Tibial nerve (tissue), 4 donors: Measurements from ENCODE around the gene SALL4.

ENCODE experiments used
- CTCF ChIP-seq, 5 experiments: fragments of 200-600 bp in 3 of 5; fragments of 450-650 bp in 2 of 5; sonication (generic) in 3 of 5; IDR thresholded peaks; one replicate each; pipeline ENCODE4 v1.5.1; 2016 to 2019; ENCODE audit warnings: antibody characterized with exemption in 5 of 5, mild to moderate bottlenecking in 3 of 5, moderate library complexity in 2 of 5
- EP300 ChIP-seq, 2 donors: sonication (generic); formaldehyde crosslinking; IDR thresholded peaks; one replicate each; pipeline ENCODE4 v1.6.1; 2017; ENCODE audit warnings: antibody characterized with exemption in 2 of 2, mild to moderate bottlenecking in 1 of 2
- POLR2A ChIP-seq, 2 donors: fragments of 450-650 bp; IDR thresholded peaks; one replicate each; pipeline ENCODE4 v1.6.1; 2017; ENCODE audit warnings: antibody characterized with exemption in 2 of 2, mild to moderate bottlenecking in 2 of 2, moderate library complexity in 2 of 2

GRCh38 chr20:51791626-51792025, 10.7 kb downstream of the SALL4 start:
- TF ChIP-seq CTCF (IDR thresholded peaks at IDR 0.05) (no peak), POLR2A (IDR thresholded peaks at IDR 0.05) (no peak), EP300 (IDR thresholded peaks at IDR 0.05) (no peak)
